T-helper 22 cell (primary cell): ENCODE results near the gene LTBP1.
"Not testable (repeated sequence)": the region's sequence is repeated elsewhere in the genome, so short reads cannot be mapped to it uniquely, and the experiment has no call there.

Experiments used
- DNase-seq: peaks from one replicate; pipeline ENCODE4 v3.0.0-alpha.2; 2020; ENCODE audit warnings: low read depth

Gene LTBP1

DNA sequence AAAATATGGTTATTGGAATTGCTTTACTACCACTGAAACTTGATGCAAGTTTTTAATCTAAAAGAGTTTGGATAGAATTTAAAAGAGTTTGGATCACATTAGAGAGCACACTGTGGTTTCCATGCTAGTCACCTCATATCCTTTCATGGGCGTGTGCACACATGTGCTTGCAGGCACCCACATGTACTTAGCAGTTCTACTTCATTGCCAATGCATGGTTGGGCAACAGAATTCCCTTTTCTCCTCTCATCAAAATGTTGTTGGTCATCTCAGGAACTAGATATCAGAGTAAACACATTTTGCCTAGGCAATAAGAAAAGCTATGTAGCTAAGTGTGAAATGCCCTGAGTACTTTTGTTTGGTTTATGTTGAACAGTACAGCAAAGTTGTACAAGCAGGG is 275.6 kb downstream of the LTBP1 start:
- DNase-seq = no peak

GRCh38 chr2:33223856-33224255 is 277.1 kb downstream of the LTBP1 start:
- DNase-seq = no peak

- no peak for DNase-seq
These were observed 278.6 kb downstream of the LTBP1 start for GRCh38 chr2:33225350-33225749.

GRCh38 chr2:33226546-33226945 is 279.8 kb downstream of the LTBP1 start:
- no peak for DNase-seq

DNA sequence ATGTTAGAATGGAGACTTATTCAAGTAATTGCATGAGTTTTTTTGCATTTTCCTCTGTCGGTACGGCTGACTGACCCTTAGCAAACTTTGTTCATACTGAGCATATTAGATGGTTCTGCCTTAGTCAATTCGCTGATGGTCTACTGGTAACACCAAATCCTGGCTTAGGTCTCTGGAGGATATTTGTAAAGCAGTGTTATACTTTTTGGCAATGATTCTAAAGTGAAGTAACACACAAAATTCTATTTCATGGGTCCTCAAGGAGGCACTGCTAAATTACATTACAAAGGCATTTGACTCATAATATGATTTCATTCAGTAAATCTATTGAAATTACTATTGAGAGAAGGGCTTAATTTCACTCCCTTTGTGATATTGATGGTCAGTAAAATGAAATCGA is 282.9 kb downstream of the LTBP1 start:
- DNase-seq = no peak

DNA sequence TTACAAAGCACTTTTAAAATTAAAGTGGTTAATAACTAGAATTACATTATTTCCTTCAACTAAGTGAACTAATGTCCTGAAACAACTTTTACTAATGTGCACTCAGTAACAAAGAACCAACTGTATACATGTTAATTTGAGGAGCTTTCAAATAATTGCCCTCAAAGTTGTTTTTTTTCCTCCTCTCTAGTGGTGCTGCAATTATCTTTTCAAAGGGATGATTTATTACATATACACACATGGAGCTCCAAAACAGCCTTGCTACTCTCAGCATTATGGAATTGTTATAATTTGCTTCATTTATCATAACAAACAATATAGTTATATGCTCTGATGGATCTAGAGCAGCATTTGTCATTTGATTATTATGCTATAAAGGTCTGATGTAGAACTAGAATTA is 283.4 kb downstream of the LTBP1 start:
- no peak for DNase-seq

- DNase-seq = no peak
These were observed 284.1 kb downstream of the LTBP1 start for GRCh38 chr2:33230842-33231241.

DNA sequence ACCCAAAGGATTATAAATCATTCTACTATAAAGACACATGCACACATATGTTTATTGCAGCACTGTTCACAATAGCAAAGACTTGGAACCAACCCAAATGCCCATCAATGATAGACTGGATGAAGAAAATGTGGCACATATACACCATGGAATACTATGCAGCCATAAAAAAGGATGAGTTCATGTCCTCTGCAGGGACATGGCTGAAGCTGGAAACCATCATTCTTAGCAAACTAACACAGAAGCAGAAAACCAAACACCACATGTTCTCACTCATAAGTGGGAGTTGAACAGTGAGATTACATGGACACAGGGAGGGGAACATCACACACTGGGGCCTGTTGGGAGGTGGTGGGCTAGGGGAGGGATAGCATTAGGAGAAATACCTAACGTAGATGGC is 288.8 kb downstream of the LTBP1 start:
- not testable (repeated sequence) for DNase-seq

DNA sequence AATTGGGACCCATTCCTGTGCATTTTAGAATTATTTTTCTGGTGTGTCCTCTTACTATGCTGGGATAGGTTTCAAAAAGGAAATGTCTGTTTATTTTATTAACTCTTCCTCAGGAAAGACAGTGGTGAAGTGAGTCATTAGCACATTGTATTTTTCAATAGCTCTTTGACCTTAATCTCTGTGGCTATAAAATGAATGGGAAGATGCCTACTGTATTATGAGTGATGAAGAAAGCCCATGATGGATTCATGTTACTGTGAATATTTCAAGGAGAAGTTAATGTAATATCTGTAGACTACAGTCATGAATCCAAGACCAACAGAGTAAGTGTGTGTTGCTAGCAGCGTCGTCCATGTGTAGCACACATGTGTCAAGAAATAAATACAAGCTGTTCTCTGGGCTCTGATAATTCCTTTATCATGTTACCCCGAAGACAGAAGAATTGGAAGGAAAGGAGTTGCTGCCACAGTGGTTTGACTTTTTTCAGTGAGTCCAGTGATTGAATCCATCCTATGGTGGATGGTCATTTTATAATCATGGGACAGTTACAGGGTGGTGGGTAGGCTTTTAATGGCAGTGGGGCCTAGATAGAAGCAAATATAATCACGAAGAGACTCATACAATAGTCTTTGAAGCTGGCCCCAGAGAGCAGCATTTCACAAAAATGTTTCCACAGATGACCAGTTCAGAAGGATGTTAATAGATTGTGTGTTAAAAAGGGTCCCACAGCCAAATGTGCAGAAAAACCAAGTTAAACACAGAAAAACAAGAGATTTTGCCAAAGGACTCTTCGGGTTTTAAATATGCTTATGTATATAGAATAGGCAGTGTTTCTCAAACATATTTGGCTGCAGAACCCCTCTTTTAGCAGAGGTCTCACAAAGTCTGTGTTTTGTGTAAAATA is 290.0 kb downstream of the LTBP1 start:
- DNase-seq = no peak

DNA sequence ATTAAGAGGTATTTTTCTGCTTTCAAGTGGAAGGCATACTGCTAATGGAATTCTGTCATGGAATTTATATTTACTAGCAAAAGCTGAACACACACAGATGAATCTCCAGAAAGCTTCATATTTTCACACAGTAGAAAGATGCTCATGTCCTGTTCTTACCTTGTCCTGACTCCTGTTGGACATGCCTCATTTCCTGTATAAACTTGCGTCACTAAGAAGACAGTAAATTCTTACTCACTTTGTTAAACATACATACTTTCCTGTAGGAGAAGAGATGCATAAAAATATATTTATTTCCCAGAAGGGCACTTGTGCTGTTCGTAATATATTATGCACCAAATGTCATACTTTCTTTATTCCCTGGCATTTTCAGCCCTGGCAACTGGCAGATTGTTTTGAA is 291.4 kb downstream of the LTBP1 start:
- DNase-seq = no peak

- DNase-seq = no peak
These were observed 293.4 kb downstream of the LTBP1 start for GRCh38 chr2:33240178-33240577.

GRCh38 chr2:33241072-33241471 is 294.3 kb downstream of the LTBP1 start:
- DNase-seq = no peak

DNA sequence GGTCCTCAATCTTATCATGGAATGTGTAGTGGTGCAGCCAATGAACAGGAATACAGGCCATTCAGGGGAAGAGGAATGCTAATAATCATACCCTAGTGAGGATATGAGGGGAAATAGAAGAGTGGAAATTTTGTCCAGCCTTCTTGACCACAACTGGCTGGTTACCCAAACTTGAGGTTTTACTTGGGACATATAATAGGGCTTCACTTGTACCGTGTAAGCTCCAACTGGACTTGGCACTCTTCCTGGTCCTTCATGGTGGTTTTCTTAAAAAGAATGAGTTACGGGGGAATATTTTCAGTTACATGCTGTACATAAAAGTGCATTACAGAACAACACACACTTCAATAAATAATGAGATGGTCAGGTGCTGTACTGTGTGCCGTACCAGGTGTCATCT is 294.8 kb downstream of the LTBP1 start:
- DNase-seq = no peak

- DNase-seq = no peak
These were observed 296.1 kb downstream of the LTBP1 start for GRCh38 chr2:33242845-33243244.

DNA sequence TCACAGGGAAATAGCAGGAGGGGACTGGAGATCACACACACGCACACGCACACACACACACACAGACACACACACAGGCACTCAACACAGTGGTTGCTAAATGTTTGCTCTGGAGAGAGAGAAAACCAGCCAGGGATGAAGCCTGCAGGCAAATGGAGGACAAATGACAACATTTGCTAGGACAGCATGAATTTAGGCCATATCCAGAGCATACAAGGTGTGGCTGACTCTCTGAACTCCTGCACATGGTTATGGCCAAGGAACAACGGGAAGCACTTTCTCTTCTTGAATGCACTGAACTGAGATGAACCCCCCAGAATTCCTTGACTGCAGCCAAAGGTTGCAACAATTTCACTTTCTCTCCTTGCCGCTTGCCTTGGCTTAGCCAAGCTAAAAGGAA is 299.7 kb downstream of the LTBP1 start:
- no peak for DNase-seq

GRCh38 chr2:33247365-33247764 is 300.6 kb downstream of the LTBP1 start:
- no peak for DNase-seq

DNA sequence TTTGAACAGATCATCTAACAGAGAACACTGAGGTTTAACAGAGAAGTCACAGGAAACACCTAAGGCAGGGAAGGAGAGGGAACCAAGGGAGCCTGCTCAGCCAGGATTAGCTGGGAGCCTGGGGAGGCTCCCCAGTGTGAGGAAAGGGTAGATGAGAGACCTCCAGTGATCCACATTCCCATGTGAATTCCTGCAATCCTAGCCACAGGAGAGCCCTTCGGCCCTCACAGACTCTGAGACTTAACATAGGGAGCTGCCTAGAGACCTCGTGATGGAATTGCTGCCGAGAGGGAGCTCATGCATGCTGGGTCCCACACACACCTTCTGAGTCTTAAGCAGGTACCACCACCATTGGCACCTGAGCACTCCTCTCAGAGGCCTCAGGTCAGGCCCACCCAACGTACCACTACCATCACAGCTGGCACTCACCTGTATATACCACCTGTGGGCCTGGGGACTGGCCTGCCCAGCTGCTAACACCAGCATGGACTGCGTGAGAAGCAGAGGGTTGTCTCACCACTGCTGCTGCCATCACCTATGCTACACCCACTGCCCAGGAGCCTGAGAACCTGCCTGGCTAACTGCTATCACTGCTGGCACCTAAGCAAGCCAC is 303.8 kb downstream of the LTBP1 start:
- no peak for DNase-seq

DNA sequence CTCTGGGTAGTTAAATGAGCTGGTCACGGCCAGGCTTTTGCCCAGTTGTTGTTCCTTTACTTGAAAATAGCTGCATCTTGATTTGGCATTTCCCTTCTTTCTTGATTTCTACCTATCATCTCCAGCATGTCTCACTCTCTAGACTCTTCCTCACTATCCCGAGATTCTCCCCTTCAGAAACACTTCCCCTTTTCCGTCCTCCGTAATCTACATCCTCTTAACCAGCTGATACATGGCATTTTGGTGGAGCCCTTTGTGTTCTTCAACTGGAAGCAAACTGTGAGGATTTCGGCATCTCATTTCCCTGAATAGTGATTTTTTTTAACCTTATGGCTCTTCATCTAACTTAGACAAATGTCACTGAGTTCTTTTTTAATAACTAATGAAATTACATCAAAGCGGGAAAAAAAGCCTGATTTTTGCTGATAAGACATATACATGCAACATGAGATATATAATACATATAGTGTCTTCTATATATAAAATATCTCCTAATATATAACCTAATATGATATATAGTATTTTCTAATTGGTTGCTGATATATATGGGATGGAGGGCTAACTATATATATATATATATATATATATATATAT is 309.5 kb downstream of the LTBP1 start:
- DNase-seq = no peak

GRCh38 chr2:33258387-33258786 is 311.6 kb downstream of the LTBP1 start:
- no peak for DNase-seq

- DNase-seq = no peak
These were observed 315.3 kb downstream of the LTBP1 start for GRCh38 chr2:33262097-33262496.

DNA sequence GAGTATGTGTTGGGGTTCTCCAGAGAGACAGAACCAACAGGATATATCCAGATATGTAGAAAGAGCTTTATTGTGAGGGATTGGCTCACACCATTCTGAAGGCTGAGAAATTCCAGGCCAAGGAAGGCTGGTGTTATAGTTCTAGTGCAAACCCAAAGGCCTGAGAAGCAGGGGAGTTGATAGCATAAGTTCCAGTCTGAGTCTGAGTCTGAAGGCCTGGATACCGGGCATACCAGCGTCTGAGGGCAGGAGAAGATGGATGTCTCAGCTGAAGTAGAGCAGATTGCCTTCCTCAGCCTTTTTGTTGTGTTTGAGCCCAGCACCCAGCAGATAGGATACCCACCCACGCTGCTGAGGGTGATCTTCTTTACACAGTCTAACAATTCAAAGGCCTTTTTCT is 318.0 kb downstream of the LTBP1 start:
- DNase-seq = no peak

- DNase-seq = no peak
These were observed 319.0 kb downstream of the LTBP1 start for GRCh38 chr2:33265584-33266338.

DNA sequence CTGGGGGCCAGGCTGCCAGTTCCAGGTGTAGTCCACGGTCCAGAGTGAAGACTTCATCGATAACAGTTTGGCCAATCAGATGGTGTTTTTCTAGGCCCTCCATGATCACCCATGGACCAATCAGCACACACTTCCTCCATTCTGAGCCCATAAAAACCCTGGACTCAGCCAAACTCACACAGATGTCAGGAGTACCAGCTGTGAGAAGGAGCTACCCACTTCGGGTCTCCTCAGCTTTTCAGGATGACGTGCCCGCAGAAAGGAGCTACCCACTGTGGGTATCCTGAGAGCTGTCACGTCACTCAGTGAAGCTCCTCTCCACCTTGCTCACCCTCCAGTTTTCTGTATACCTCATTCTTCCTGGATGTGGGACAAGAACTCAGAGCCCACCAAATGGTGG is 319.7 kb downstream of the LTBP1 start:
- DNase-seq = no peak
